Mucosa of rectum (tissue), 2 donors: ENCODE measurements around the gene EML4.
"Not testable (repeated sequence)": the region's sequence is repeated elsewhere in the genome, so short reads cannot be mapped to it uniquely, and the experiment has no call there.

Experiments used
- H3K27ac ChIP-seq, 2 donors: one replicate each; pipeline ENCODE4 v1.7.0; 2013; ENCODE audit warnings: inconsistent platforms in 2 of 2, low read depth in 2 of 2, low read length in 2 of 2
- H3K27me3 ChIP-seq, 2 donors: one replicate each; pipeline ENCODE4 v1.7.0; 2013; ENCODE audit warnings: low read length in 2 of 2; ENCODE audit not compliant: control insufficient read depth in 2 of 2, insufficient read depth in 2 of 2
- H3K36me3 ChIP-seq, 2 donors: one replicate each; pipeline ENCODE4 v1.7.0; 2013; ENCODE audit warnings: low read length in 2 of 2; ENCODE audit not compliant: control insufficient read depth in 2 of 2, insufficient read depth in 2 of 2
- H3K4me1 ChIP-seq, 2 donors: one replicate each; pipeline ENCODE4 v1.7.0; 2013; ENCODE audit warnings: low read length in 2 of 2, mild to moderate bottlenecking in 1 of 2; ENCODE audit not compliant: control insufficient read depth in 2 of 2, insufficient read depth in 2 of 2
- H3K4me3 ChIP-seq, 2 donors: one replicate each; pipeline ENCODE4 v1.7.0; 2013; ENCODE audit warnings: low read length in 2 of 2
- H3K9ac ChIP-seq, 2 donors: one replicate each; pipeline ENCODE4 v1.7.0; 2013; ENCODE audit warnings: low read length in 2 of 2, low read depth in 1 of 2, mild to moderate bottlenecking in 1 of 2
- H3K9me3 ChIP-seq, 2 donors: one replicate each; pipeline ENCODE4 v1.7.0; 2013; ENCODE audit warnings: low read length in 2 of 2; ENCODE audit not compliant: control insufficient read depth in 2 of 2
- donor health status: healthy.
- donor health status: Normal muscosa, but diverticular disease.

EML4 gene

GRCh38 chr2:42172020-42172419 is 2.9 kb downstream of the EML4 start:
- no peaks in the 10 kb centered on the region for H3K9me3 ChIP-seq
- H3K27ac ChIP-seq, result peak overlapping the region in 1 of 2 donors; percentile 13
- no peaks in the 10 kb centered on the region for H3K27me3 ChIP-seq
- H3K4me1 ChIP-seq, result peaks cover 18 to 19% of the 10 kb centered on the region in 2 donors
- H3K9ac ChIP-seq, result peak overlapping the region in 1 of 2 donors; percentile 19
- peak overlapping the region in 1 of 2 donors; percentile 93 for H3K4me3 ChIP-seq
- no peaks in the 10 kb centered on the region for H3K36me3 ChIP-seq

GRCh38 chr2:42172566-42172965 is 3.4 kb downstream of the EML4 start:
- Histone ChIP-seq H3K27ac (no peak overlapping the region), H3K9ac (no peak overlapping the region)

GRCh38 chr2:42173467-42173866 is 4.3 kb downstream of the EML4 start:
- not testable (repeated sequence) for H3K27me3 ChIP-seq, H3K4me3 ChIP-seq, H3K27ac ChIP-seq, H3K9me3 ChIP-seq, H3K36me3 ChIP-seq, H3K9ac ChIP-seq
- H3K4me1 ChIP-seq, result peaks cover 18 to 19% of the 10 kb centered on the region in 2 donors

More at GRCh38 chr2:42172566-42172965, 3.4 kb downstream of the EML4 start:
- H3K4me3 ChIP-seq, result no peak overlapping the region
- no peaks in the 10 kb centered on the region for H3K9me3 ChIP-seq
- H3K36me3 ChIP-seq, result no peaks in the 10 kb centered on the region
- H3K27me3 ChIP-seq, result no peaks in the 10 kb centered on the region
- peaks cover 18 to 19% of the 10 kb centered on the region in 2 donors for H3K4me1 ChIP-seq

GRCh38 chr2:42176992-42177738 is 8.0 kb downstream of the EML4 start:
- no peak overlapping the region for H3K9ac ChIP-seq
- H3K36me3 ChIP-seq, result no peaks in the 10 kb centered on the region
- H3K4me1 ChIP-seq, result peaks cover 0 to 3% of the 10 kb centered on the region in 2 donors
- H3K27me3 ChIP-seq, result no peaks in the 10 kb centered on the region
- no peaks in the 10 kb centered on the region for H3K9me3 ChIP-seq
- H3K27ac ChIP-seq, result no peak overlapping the region
- H3K4me3 ChIP-seq, result no peak overlapping the region

GRCh38 chr2:42178335-42178734 is 9.2 kb downstream of the EML4 start:
- Histone ChIP-seq H3K36me3 (no peaks in the 10 kb centered on the region), H3K27me3 (no peaks in the 10 kb centered on the region), H3K9ac (no peak overlapping the region), H3K4me3 (no peak overlapping the region), H3K9me3 (no peaks in the 10 kb centered on the region), H3K4me1 (no peaks in the 10 kb centered on the region), H3K27ac (no peak overlapping the region)

GRCh38 chr2:42180300-42180699 is 11.1 kb downstream of the EML4 start:
- no peak overlapping the region for H3K27ac ChIP-seq
- no peaks in the 10 kb centered on the region for H3K4me1 ChIP-seq
- no peaks in the 10 kb centered on the region for H3K36me3 ChIP-seq
- no peaks in the 10 kb centered on the region for H3K9me3 ChIP-seq
- H3K9ac ChIP-seq, result no peak overlapping the region
- no peaks in the 10 kb centered on the region for H3K27me3 ChIP-seq
- H3K4me3 ChIP-seq, result no peak overlapping the region

- Histone ChIP-seq H3K9me3 (no peaks in the 10 kb centered on the region), H3K27me3 (no peaks in the 10 kb centered on the region), H3K4me3 (no peak overlapping the region), H3K27ac (no peak overlapping the region), H3K9ac (no peak overlapping the region), H3K4me1 (no peaks in the 10 kb centered on the region), H3K36me3 (no peaks in the 10 kb centered on the region)
Observed at GRCh38 chr2:42182654-42183308, 13.6 kb downstream of the EML4 start.

GRCh38 chr2:42183775-42184174 is 14.6 kb downstream of the EML4 start:
- Histone ChIP-seq H3K27ac (no peak overlapping the region), H3K27me3 (no peaks in the 10 kb centered on the region), H3K9ac (no peak overlapping the region), H3K36me3 (no peaks in the 10 kb centered on the region), H3K9me3 (no peaks in the 10 kb centered on the region), H3K4me1 (no peaks in the 10 kb centered on the region), H3K4me3 (no peak overlapping the region)

- Histone ChIP-seq H3K9ac (no peak overlapping the region), H3K4me3 (no peak overlapping the region), H3K27ac (no peak overlapping the region), H3K4me1 (no peaks in the 10 kb centered on the region), H3K36me3 (no peaks in the 10 kb centered on the region), H3K9me3 (no peaks in the 10 kb centered on the region), H3K27me3 (no peaks in the 10 kb centered on the region)
Observed at GRCh38 chr2:42184346-42184745, 15.2 kb downstream of the EML4 start.

- Histone ChIP-seq H3K27ac (no peak overlapping the region), H3K4me1 (peaks cover 3 to 4% of the 10 kb centered on the region in 2 donors), H3K9me3 (no peaks in the 10 kb centered on the region), H3K4me3 (no peak overlapping the region), H3K27me3 (no peaks in the 10 kb centered on the region), H3K36me3 (no peaks in the 10 kb centered on the region), H3K9ac (no peak overlapping the region)
Observed at GRCh38 chr2:42185220-42185921, 16.2 kb downstream of the EML4 start.
